Gastroesophageal sphincter (tissue), 4 donors: ENCODE measurements around the gene PCDH9. TPM values are rescaled to one million over a fixed set of nuclear protein-coding genes. Genes with fewer than 3 reads are reported as not detected.

ENCODE experiments used
- ATAC-seq: fragments of 150-250 bp; one replicate; pipeline ENCODE4 v1.9.1; 2016; ENCODE audit warnings: mild to moderate bottlenecking, moderate library complexity
- H3K27ac ChIP-seq, 4 donors: fragments of 200-600 bp; sonication (generic) in 3 of 4; 1 replicate in 3 of 4; 2 replicates in 1 of 4; pipeline ENCODE4 v1.5.1; 2016 to 2019
- H3K27me3 ChIP-seq: fragments of 200-600 bp; sonication (generic); one replicate; pipeline ENCODE4 v1.5.1; 2019
- H3K36me3 ChIP-seq, 2 donors: fragments of 200-600 bp; sonication (generic); one replicate each; pipeline ENCODE4 v1.5.1; 2019; ENCODE audit warnings: control low read depth in 1 of 2
- H3K4me1 ChIP-seq, 3 donors: fragments of 200-600 bp; sonication (generic); 1 replicate in 2 of 3; 2 replicates in 1 of 3; pipeline ENCODE4 v1.5.1; 2016 to 2019; ENCODE audit warnings: control low read depth in 2 of 3
- H3K4me3 ChIP-seq, 2 donors: fragments of 200-600 bp; sonication (generic); one replicate each; pipeline ENCODE4 v1.5.1; 2019; ENCODE audit warnings: mild to moderate bottlenecking in 1 of 2, moderate library complexity in 1 of 2
- H3K9me3 ChIP-seq, 3 donors: fragments of 200-600 bp; sonication (generic); one replicate each; pipeline ENCODE4 v1.5.1; 2017 to 2019; ENCODE audit warnings: control low read depth in 2 of 3
- CTCF ChIP-seq, 4 experiments: fragments of 200-600 bp in 2 of 4; fragments of 450-650 bp in 2 of 4; sonication (generic) in 1 of 4; IDR thresholded peaks; one replicate each; pipeline ENCODE4 v1.5.1; 2017 to 2019; ENCODE audit warnings: antibody characterized with exemption in 4 of 4, mild to moderate bottlenecking in 2 of 4, moderate library complexity in 2 of 4
- EP300 ChIP-seq: sonication (generic); formaldehyde crosslinking; IDR thresholded peaks from one replicate; pipeline ENCODE4 v1.6.1; 2017; ENCODE audit warnings: antibody characterized with exemption, mild to moderate bottlenecking
- POLR2A ChIP-seq, 2 donors: fragments of 450-650 bp; IDR thresholded peaks; one replicate each; pipeline ENCODE4 v1.6.1; 2017; ENCODE audit warnings: antibody characterized with exemption in 2 of 2, mild to moderate bottlenecking in 2 of 2, moderate library complexity in 1 of 2
- POLR2AphosphoS5 ChIP-seq: sonication (generic); formaldehyde crosslinking; IDR thresholded peaks from one replicate; pipeline ENCODE4 v1.6.1; 2017; ENCODE audit warnings: antibody characterized with exemption
- WGBS, 2 donors: methylation state at CpG; one replicate each; pipeline ENCODE4 v1.1.5; 2018; ENCODE audit warnings: low coverage in 1 of 2; 5-methylcytosine and 5-hydroxymethylcytosine counted together
- total RNA-seq, 4 donors: library from RNA; depleted of rRNA; stranded (reverse); fragments of >200 nt; gene quantifications; one replicate each; pipeline ENCODE4 v1.1.0, GENCODE V29; 2016

Gene PCDH9
- total RNA-seq, 4 donors from 2014 or later = 52.9 to 141 (median 56.5) TPM

DNA sequence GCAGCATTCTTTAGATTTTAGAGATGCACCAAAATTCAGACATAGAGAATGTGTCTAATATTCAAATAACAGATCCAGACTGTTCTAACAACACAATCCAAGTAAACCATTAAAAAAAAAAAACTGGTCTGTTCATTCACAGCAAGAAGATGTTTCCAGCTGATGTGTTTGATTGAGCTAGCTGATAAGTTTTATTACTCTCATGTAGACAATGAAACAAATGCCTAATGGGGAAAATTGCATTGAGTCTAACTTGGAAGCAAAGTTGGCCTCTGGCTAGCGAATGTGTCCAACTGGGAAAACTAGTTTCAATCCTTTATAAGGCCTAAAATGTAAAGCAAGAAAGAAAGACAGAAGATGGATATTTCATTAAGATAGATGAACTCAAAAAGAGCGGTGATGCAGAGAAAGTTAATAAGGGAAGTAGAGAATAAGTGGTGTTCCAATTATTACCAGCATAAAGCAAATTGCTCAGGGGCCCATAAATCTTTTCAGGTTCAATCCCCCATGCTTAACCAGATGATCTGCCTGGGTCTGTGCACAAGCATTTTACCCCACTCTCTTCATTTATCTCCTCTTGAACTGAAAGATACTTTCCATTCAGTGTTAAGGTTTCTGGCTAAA lies 54.2 kb downstream of the PCDH9 start:
- no peaks in the 10 kb centered on the region for H3K27me3 ChIP-seq
- WGBS, 2 donors = 83 to 100% methylated on average over 1 to 2 of the region's 2 CpGs

DNA sequence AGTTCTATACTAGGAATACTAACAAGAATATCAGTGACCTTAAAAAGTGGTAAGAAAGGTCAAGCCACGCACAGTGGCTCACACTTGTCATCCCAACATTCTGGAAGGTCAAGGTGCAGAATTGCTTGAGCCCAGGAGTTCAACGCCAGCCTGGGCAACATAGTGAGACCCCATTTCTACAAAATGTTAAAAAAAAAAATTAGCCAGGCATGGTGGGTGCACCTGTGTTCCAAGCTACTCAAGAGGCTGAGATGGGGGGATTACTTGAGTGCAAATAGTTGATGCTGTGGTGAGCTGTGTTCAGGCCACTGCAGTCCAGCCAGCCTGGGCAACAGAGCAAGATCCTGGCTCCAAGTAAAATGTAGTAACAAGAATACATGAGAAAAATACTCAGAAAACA lies 61.8 kb downstream of the PCDH9 start:
- Histone ChIP-seq H3K4me3 (no peak overlapping the region), H3K9me3 (no peaks in the 10 kb centered on the region), H3K27me3 (no peaks in the 10 kb centered on the region), H3K36me3 (no peaks in the 10 kb centered on the region), H3K4me1 (no peaks in the 10 kb centered on the region), H3K27ac (no peak overlapping the region)
- WGBS, 2 donors = 0% methylated on average over 1 of the region's 2 CpGs
- ATAC-seq = no peak
- TF ChIP-seq POLR2AphosphoS5 = no peak
- no peak for TF ChIP-seq POLR2A (IDR thresholded peaks at IDR 0.05)
- TF ChIP-seq CTCF (IDR thresholded peaks at IDR 0.05) = no peak
- no peak for TF ChIP-seq EP300

More for the DNA sequence above, 54.2 kb downstream of the PCDH9 start:
- Histone ChIP-seq H3K4me1 (no peaks in the 10 kb centered on the region), H3K27ac (no peak overlapping the region), H3K36me3 (no peaks in the 10 kb centered on the region), H3K4me3 (no peak overlapping the region), H3K9me3 (no peaks in the 10 kb centered on the region)
- no peak for ATAC-seq
- TF ChIP-seq EP300 = no peak
- no peak for TF ChIP-seq POLR2AphosphoS5
- TF ChIP-seq CTCF (IDR thresholded peaks at IDR 0.05) = no peak
- TF ChIP-seq POLR2A (IDR thresholded peaks at IDR 0.05) = no peak

DNA sequence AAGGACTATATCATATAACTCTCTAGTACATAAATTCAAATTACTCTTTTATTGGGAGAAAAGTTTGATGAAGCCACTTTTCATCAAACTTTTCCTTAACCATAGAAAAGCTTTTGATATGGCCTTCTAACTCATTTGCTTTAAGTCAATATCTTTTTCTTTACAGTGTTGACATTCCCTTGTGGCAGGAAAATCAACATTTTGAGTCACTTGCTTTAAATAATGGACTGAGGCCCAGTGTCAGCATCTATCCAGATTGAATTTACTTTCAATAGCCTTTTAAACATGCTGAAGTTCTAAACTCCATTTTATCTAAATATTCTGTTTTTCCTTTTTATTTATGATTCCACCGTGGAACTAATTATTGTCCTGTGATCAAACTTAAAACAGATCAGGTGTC lies 62.7 kb downstream of the PCDH9 start:
- no peak for ATAC-seq
- Histone ChIP-seq H3K9me3 (no peaks in the 10 kb centered on the region), H3K27me3 (no peaks in the 10 kb centered on the region), H3K4me3 (no peak overlapping the region), H3K36me3 (no peaks in the 10 kb centered on the region), H3K27ac (no peak overlapping the region), H3K4me1 (no peaks in the 10 kb centered on the region)
- TF ChIP-seq CTCF (IDR thresholded peaks at IDR 0.05) = no peak
- TF ChIP-seq POLR2AphosphoS5 = no peak
- TF ChIP-seq EP300 = no peak
- TF ChIP-seq POLR2A (IDR thresholded peaks at IDR 0.05) = no peak
- WGBS, 2 donors = 56 to 79% methylated on average over 1 of the region's 1 CpG

GRCh38 chr13:67161176-67161575 lies 69.0 kb downstream of the PCDH9 start:
- ATAC-seq = no peak

More at GRCh38 chr13:67161176-67161575, 69.0 kb downstream of the PCDH9 start:
- H3K27me3 ChIP-seq = no peaks in the 10 kb centered on the region
- H3K4me3 ChIP-seq = no peak overlapping the region
- H3K4me1 ChIP-seq = no peaks in the 10 kb centered on the region
- H3K36me3 ChIP-seq = no peaks in the 10 kb centered on the region
- H3K9me3 ChIP-seq = no peaks in the 10 kb centered on the region
- WGBS, 2 donors = 87 to 94% methylated on average over 3 of the region's 3 CpGs
- TF ChIP-seq EP300 = no peak
- no peak for TF ChIP-seq CTCF (IDR thresholded peaks at IDR 0.05)
- TF ChIP-seq POLR2AphosphoS5 = no peak
- no peak for TF ChIP-seq POLR2A (IDR thresholded peaks at IDR 0.05)
- H3K27ac ChIP-seq = no peak overlapping the region
